BJ (cell line): ENCODE results near the gene MSH4. TPM values are rescaled to one million over a fixed set of nuclear protein-coding genes. Genes with fewer than 3 reads are reported as not detected.
"Not testable (repeated sequence)": the region's sequence is repeated elsewhere in the genome, so short reads cannot be mapped to it uniquely, and the experiment has no call there.

Source experiments
- CTCF ChIA-PET: fragments of 350-600 bp; formaldehyde crosslinking; extraction: SDS; loops from one replicate; lab custom pipeline; 2021; ENCODE audit warnings: antibody characterized with exemption, inconsistent platforms; lab: Yijun Ruan, JAX
- POLR2A ChIA-PET: fragments of 300-600 bp; sonication (Branson Sonifier 250); formaldehyde crosslinking; extraction: SDS; loops from one replicate; lab custom pipeline; 2021; ENCODE audit warnings: antibody characterized with exemption; lab: Charles Lee
- DNase-seq: peaks from one replicate; pipeline ENCODE4 v3.0.0-alpha.2; 2011; ENCODE audit warnings: low read depth
- H3K27me3 ChIP-seq: 2 replicates; pipeline ENCODE4 v1.6.0; 2011; ENCODE audit warnings: low read length; ENCODE audit not compliant: control insufficient read depth, insufficient read depth
- H3K36me3 ChIP-seq: 2 replicates; pipeline ENCODE4 v1.5.1; 2011; ENCODE audit warnings: low read length; ENCODE audit not compliant: control insufficient read depth, insufficient read depth
- H3K4me3 ChIP-seq: 2 replicates; pipeline ENCODE4 v1.5.1; 2011; ENCODE audit warnings: low read depth, mild to moderate bottlenecking, control low read depth, low read length
- CTCF ChIP-seq: IDR thresholded peaks from 2 replicates; pipeline ENCODE4 v1.5.1; 2011; ENCODE audit warnings: low read depth, mild to moderate bottlenecking, control low read depth, inconsistent platforms, low read length, moderate library complexity; ENCODE audit not compliant: insufficient read depth
- polyA plus RNA-seq: library from polyadenylated mRNA; depleted of rRNA; stranded (reverse); fragments of >200 nt; gene quantifications from 2 replicates; pipeline ENCODE4 v1.2.3, GENCODE V29; 2011

The MSH4 gene
- polyA plus RNA-seq, 1 experiment: 0.04 TPM

DNA sequence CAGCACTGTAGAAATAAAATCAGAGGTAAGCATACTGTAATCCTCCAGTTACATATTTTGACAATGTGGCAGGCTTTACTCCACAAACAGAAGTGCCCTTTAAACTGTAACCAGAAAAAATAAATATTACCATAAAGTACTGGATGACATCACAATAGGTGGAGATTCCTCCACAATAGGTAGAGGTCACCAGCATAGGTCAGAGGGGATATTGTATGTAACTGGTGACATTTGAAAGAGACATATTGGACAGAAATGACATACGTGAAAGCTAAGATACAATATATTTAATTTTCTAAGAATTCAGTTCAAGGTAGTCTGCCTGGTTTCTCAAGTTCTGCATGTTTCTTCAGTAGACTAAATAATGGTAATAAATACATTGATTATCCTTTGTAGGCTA, 135.6 kb downstream of the MSH4 start, which contains the start of gene ASB17:
Gene ASB17, minus strand, starts transcription at position 101 of the 400 bp plus-strand sequence. CDS start 113 bp downstream, outside the sequence.
- CTCF ChIA-PET: no interaction called here
- no peak for TF ChIP-seq CTCF

GRCh38 chr1:75937034-75937433, 140.4 kb downstream of the MSH4 start:
- ChIA-PET POLR2A (no interaction called here), CTCF (no interaction called here)
- no peaks in the 10 kb centered on the region for H3K36me3 ChIP-seq
- no peak for TF ChIP-seq CTCF
- no peaks in the 10 kb centered on the region for H3K27me3 ChIP-seq
- DNase-seq: peak; percentile 31
- H3K4me3 ChIP-seq: no peak overlapping the region

More for the DNA sequence above, 135.6 kb downstream of the MSH4 start, which contains the start of gene ASB17:
- POLR2A ChIA-PET: no interaction called here
- Histone ChIP-seq H3K4me3 (no peak within 1 kb of the TSS), H3K36me3 (no peaks in the 10 kb centered on the region), H3K27me3 (no peaks in the 10 kb centered on the region)
- DNase-seq: no peak

DNA sequence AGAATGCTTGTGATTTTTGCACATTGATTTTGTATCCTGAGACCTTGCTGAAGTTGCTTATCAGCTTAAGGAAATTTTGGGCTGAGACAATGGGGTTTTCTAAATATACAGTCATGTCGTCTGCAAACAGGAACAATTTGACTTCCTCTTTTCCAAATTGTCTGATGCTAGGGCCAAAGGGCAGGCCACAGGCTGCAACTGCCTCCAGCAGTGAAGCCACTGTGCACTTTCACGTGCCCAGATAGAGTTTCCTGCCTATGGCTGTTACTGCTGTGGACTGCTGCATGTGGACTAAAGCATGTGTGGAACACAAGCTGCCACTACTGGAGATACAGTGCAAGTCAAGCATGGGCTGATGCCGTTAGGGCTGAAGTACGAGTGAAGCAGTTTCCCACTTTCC, 146.4 kb downstream of the MSH4 start:
- CTCF ChIA-PET, H3K27me3 ChIP-seq, H3K36me3 ChIP-seq, H3K4me3 ChIP-seq, POLR2A ChIA-PET, DNase-seq: not testable (repeated sequence)

- Histone ChIP-seq H3K36me3 (no peaks in the 10 kb centered on the region), H3K4me3 (no peak overlapping the region), H3K27me3 (no peaks in the 10 kb centered on the region; the same call in 1 of the 2 replicates)
- no peak for TF ChIP-seq CTCF
- POLR2A ChIA-PET: no interaction called here
- CTCF ChIA-PET: interaction anchor here (1.6 kb wide), 1 partner anchor 14 kb away, joined by 3 read pairs; no protein-coding TSS in a partner anchor
- no peak for DNase-seq
Measured at GRCh38 chr1:75950176-75950575, 153.5 kb downstream of the MSH4 start.

- Histone ChIP-seq H3K4me3 (no peak overlapping the region), H3K36me3 (no peaks in the 10 kb centered on the region), H3K27me3 (no peaks in the 10 kb centered on the region; the same call in 1 of the 2 replicates)
- no peak for DNase-seq
- CTCF ChIA-PET: interaction anchor here (1.6 kb wide), 1 partner anchor 16 kb away, joined by 3 read pairs; no protein-coding TSS in a partner anchor
- TF ChIP-seq CTCF: no peak
- POLR2A ChIA-PET: no interaction called here
Measured at GRCh38 chr1:75952016-75952415, 155.3 kb downstream of the MSH4 start.

GRCh38 chr1:75953461-75953860, 156.8 kb downstream of the MSH4 start:
- Histone ChIP-seq H3K36me3 (no peaks in the 10 kb centered on the region), H3K27me3 (no peaks in the 10 kb centered on the region), H3K4me3 (no peak overlapping the region)
- no peak for DNase-seq
- POLR2A ChIA-PET: no interaction called here
- CTCF ChIA-PET: no interaction called here
- no peak for TF ChIP-seq CTCF
